ENCODE results near the gene DNAAF9.

- TF ChIP-seq CTCF (IDR thresholded peaks at IDR 0.05) (no peak), POLR2A (IDR thresholded peaks at IDR 0.05) (no peak)
Observed at GRCh38 chr20:3420211-3420707, 12.8 kb upstream of the DNAAF9 start.

Data from adrenal gland (tissue), 5 donors.